CD4-positive, CD25-positive, alpha-beta regulatory T cell (primary cell): ENCODE data around the gene RRP9. TPM values are rescaled to one million over a fixed set of nuclear protein-coding genes. Genes with fewer than 3 reads are reported as not detected.
A peak's percentile ranks its signal among the peaks of the same experiment; 100 is the strongest.

ENCODE experiments used
- ATAC-seq, 2 donors: fragments of 150-1000 bp; cut with Tn5 transposase; one replicate each; pipeline ENCODE4 v1.10.0; 2021; ENCODE audit warnings: low read depth in 2 of 2, moderate number of reproducible peaks in 2 of 2, moderate library complexity in 1 of 2
- DNase-seq, 3 donors: peaks; one replicate each; pipeline versions ENCODE4 v3.0.0 to v3.0.0-alpha.2; 2012 to 2022; ENCODE audit warnings: mixed read lengths in 1 of 3
- H3K27ac ChIP-seq: one replicate; pipeline ENCODE4 v1.7.0; 2013; ENCODE audit warnings: mild to moderate bottlenecking, low read length; ENCODE audit not compliant: insufficient read depth, poor library complexity, severe bottlenecking
- H3K27me3 ChIP-seq: one replicate; pipeline ENCODE4 v1.7.0; 2013; ENCODE audit warnings: low read length; ENCODE audit not compliant: control insufficient read depth, insufficient read depth
- H3K36me3 ChIP-seq: one replicate; pipeline ENCODE4 v1.7.0; 2013; ENCODE audit warnings: mild to moderate bottlenecking, low read length, moderate library complexity; ENCODE audit not compliant: control insufficient read depth, insufficient read depth
- H3K4me1 ChIP-seq: 2 replicates; pipeline ENCODE4 v1.7.0; 2013; ENCODE audit warnings: mild to moderate bottlenecking, low read length; ENCODE audit not compliant: insufficient read depth, control insufficient read depth, poor library complexity, severe bottlenecking
- H3K4me3 ChIP-seq: one replicate; pipeline ENCODE4 v1.7.0; 2013; ENCODE audit warnings: low read depth, mild to moderate bottlenecking, low read length, moderate library complexity
- H3K9me3 ChIP-seq, 2 experiments: 1 replicate in 1 of 2; 2 replicates in 1 of 2; pipeline ENCODE4 v1.7.0; 2013; ENCODE audit warnings: low read length in 2 of 2, mild to moderate bottlenecking in 1 of 2, moderate library complexity in 1 of 2; ENCODE audit not compliant: control insufficient read depth in 2 of 2
- H3K27ac Mint-ChIP-seq, 3 donors: one replicate each; pipeline ENCODE4 v1.8.0; 2020 to 2022; ENCODE audit warnings: mild to moderate bottlenecking in 3 of 3, mixed read lengths in 3 of 3, moderate library complexity in 2 of 3
- H3K27me3 Mint-ChIP-seq: one replicate; pipeline ENCODE4 v1.8.0; 2022; ENCODE audit warnings: mild to moderate bottlenecking, mixed read lengths
- H3K36me3 Mint-ChIP-seq: one replicate; pipeline ENCODE4 v1.8.0; 2020; ENCODE audit warnings: mixed read lengths
- H3K4me1 Mint-ChIP-seq, 4 donors: one replicate each; pipeline ENCODE4 v1.8.0; 2020 to 2022; ENCODE audit warnings: mixed read lengths in 4 of 4, mild to moderate bottlenecking in 1 of 4
- H3K4me3 Mint-ChIP-seq, 4 donors: one replicate each; pipeline ENCODE4 v1.8.0; 2020 to 2022; ENCODE audit warnings: mild to moderate bottlenecking in 4 of 4, mixed read lengths in 4 of 4, moderate library complexity in 3 of 4
- H3K9me3 Mint-ChIP-seq, 7 donors: one replicate each; pipeline ENCODE4 v1.8.0; 2020 to 2022; ENCODE audit warnings: mixed read lengths in 7 of 7, mild to moderate bottlenecking in 3 of 7, moderate library complexity in 2 of 7
- polyA plus RNA-seq, 4 donors: library from polyadenylated mRNA; unstranded; fragments of 300-500 nt; fragmentation: Illumina TruSeq; gene quantifications; one replicate each; pipeline ENCODE4 v1.2.3, GENCODE V29; 2021
- total RNA-seq: library from RNA; stranded (reverse); gene quantifications from one replicate; pipeline ENCODE4 v1.2.3, GENCODE V29; 2022

The RRP9 gene
- total and polyA plus RNA-seq, 5 donors from 2014 or later, result 11.2 to 25.4 (median 22.2) TPM

GRCh38 chr3:51943451-51944391 is 2.0 kb upstream of the RRP9 start:
- Mint-ChIP-seq H3K4me1 (peaks cover 0 to 43% (median 26%) of the 10 kb centered on the region in 4 donors), H3K9me3 (no peaks in the 10 kb centered on the region), H3K27me3 (peaks cover 4% of the 10 kb centered on the region), H3K4me3 (peak overlapping the region in 2 of 4 donors; percentile 61 to 95), H3K36me3 (peaks cover 7% of the 10 kb centered on the region), H3K27ac (peak overlapping the region in 1 of 3 donors; percentile 94)
- Histone ChIP-seq H3K27ac (peak overlapping the region; percentile 74), H3K4me3 (no peak overlapping the region), H3K9me3 (no peaks in the 10 kb centered on the region), H3K27me3 (no peaks in the 10 kb centered on the region), H3K4me1 (peaks cover 30% of the 10 kb centered on the region), H3K36me3 (no peaks in the 10 kb centered on the region)
- DNase-seq (no peak), ATAC-seq (no peak)

DNA sequence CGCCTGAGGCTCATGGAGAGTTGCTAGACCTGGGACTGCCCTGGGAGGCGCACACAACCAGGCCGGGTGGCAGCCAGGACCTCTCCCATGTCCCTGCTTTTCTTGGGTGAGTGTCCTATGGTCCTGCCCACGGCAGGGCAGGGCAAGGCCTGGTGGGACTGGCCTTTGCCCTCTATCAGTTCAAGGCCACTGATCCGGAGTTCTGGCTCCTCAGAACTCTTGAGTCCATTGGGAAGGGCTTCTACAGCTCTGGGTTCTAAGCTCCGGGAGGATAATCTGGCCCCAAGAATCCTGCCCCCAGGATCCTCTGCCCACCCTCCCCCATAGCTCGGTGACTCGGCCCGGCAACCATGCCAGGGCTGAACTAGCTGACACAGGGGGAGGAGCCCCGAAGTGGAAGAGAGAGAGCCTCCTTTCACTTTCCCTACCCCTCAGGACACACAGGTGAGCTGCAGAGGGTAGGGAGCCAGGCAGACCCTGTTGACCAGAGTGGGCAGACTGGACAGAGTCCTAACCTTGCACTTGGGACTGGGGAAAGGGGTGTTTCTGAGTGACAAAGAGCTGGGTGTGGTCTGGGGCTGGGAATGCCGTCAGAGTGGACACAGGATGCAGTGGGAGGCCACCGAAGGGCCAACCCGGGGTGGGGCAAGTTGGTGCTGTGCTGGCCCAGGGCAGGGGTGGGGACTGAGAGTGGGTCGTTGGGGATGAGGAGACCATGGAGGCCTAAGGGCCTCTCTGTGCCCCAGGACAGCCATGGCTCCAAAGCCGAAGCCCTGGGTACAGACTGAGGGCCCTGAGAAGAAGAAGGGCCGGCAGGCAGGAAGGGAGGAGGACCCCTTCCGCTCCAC is 1.1 kb upstream of the RRP9 start:
- H3K27ac ChIP-seq, result peak overlapping the region; percentile 74
- Mint-ChIP-seq H3K27me3 (peaks cover 4% of the 10 kb centered on the region), H3K36me3 (peaks cover 3% of the 10 kb centered on the region), H3K27ac (peak overlapping the region; percentile 77 to 94 (median 84)), H3K9me3 (no peaks in the 10 kb centered on the region), H3K4me1 (peaks cover 0 to 44% (median 26%) of the 10 kb centered on the region in 4 donors), H3K4me3 (peak overlapping the region; percentile 90 to 96 (median 94))
- H3K27me3 ChIP-seq, result no peaks in the 10 kb centered on the region
- peaks cover 30% of the 10 kb centered on the region for H3K4me1 ChIP-seq
- H3K4me3 ChIP-seq, result peak overlapping the region; percentile 64
- peaks cover 7% of the 10 kb centered on the region for H3K36me3 ChIP-seq
- H3K9me3 ChIP-seq, result no peaks in the 10 kb centered on the region
- ATAC-seq (no peak), DNase-seq (peak; percentile 25 to 79 (median 34))

DNA sequence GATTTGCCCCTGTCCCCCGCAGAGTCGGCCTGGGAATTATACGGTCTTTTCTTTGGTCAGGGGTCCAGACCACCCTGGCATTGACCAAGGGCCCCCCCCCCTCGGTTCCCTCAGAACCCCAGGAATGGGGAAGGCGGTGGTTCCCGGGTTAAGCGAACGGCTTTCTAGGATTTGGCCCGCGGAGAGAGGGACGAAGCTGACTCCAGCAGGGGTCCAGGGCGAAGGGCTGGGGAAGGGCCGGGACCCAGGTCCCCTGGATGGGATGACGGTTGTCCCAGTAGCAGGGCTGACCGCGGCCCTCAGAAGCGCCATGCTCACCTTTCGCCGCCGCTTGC is 274 bp downstream of the RRP9 start:
- Histone ChIP-seq H3K27ac (peak overlapping the region; percentile 70), H3K36me3 (peaks cover 21% of the 10 kb centered on the region), H3K4me3 (peak overlapping the region; percentile 71), H3K27me3 (no peaks in the 10 kb centered on the region), H3K4me1 (peaks cover 30% of the 10 kb centered on the region), H3K9me3 (no peaks in the 10 kb centered on the region)
- Mint-ChIP-seq H3K27ac (peak overlapping the region; percentile 84 to 95 (median 85)), H3K36me3 (peaks cover 6% of the 10 kb centered on the region), H3K27me3 (peaks cover 4% of the 10 kb centered on the region), H3K4me1 (peaks cover 0 to 44% (median 26%) of the 10 kb centered on the region in 4 donors), H3K4me3 (peak overlapping the region; percentile 90 to 96 (median 94)), H3K9me3 (no peaks in the 10 kb centered on the region)
- DNase-seq, result no peak
- no peak for ATAC-seq

DNA sequence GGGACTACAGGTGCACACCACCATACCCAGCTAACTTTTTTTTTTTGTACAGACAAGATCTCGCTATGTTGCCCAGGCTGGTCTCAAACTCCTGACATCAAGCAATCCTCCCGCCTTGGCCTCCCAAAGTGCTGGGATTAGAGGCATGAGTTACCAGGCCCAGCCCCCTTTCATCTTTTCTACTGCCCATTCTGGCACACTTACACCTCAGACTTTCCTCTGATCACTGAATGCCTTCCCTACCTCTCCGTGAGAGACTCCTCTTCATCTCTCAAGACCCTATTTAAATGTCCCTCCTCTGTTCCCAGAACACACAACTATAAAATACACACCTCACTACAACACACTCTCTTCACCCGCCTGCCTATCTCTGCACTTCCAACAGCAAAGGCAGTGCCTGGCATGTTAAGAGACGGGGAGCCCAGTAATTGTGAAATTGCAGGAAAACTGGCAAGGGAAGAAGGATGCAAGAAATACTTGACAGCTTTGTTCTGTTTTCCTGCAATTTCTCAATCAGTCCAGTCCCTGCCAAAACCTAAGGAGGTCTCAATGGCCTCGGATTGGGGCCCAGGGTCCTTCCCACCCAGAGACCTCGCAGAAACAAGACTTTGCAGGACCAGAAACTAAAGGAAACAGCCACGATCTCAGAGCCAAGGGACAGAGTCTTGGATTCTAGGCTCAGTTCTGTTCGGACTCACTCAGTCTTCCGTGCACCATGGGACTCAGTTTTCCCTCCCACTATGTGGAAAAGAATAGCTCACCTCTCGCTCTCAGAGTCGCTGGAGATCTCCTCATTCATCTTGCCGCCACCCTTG is 849 bp downstream of the RRP9 start:
- H3K27me3 ChIP-seq, result no peaks in the 10 kb centered on the region
- no peaks in the 10 kb centered on the region for H3K27me3 Mint-ChIP-seq
- no peak for DNase-seq
- peaks cover 0 to 44% (median 24%) of the 10 kb centered on the region in 4 donors for H3K4me1 Mint-ChIP-seq
- no peaks in the 10 kb centered on the region for H3K9me3 ChIP-seq
- no peak for ATAC-seq
- H3K4me3 Mint-ChIP-seq, result peak overlapping the region; percentile 68 to 96 (median 94)
- H3K27ac Mint-ChIP-seq, result peak overlapping the region; percentile 65 to 85 (median 74)
- peaks cover 27% of the 10 kb centered on the region for H3K36me3 ChIP-seq
- no peaks in the 10 kb centered on the region for H3K9me3 Mint-ChIP-seq
- peaks cover 30% of the 10 kb centered on the region for H3K4me1 ChIP-seq
- H3K4me3 ChIP-seq, result peak overlapping the region; percentile 71
- H3K36me3 Mint-ChIP-seq, result peaks cover 9% of the 10 kb centered on the region
- peak overlapping the region; percentile 70 for H3K27ac ChIP-seq

GRCh38 chr3:51938780-51939425 is 2.8 kb downstream of the RRP9 start:
- Mint-ChIP-seq H3K9me3 (no peaks in the 10 kb centered on the region), H3K4me1 (peaks cover 0 to 44% (median 24%) of the 10 kb centered on the region in 4 donors), H3K27ac (peak overlapping the region in 1 of 3 donors; percentile 61), H3K27me3 (no peaks in the 10 kb centered on the region), H3K4me3 (peak overlapping the region in 3 of 4 donors; percentile 3 to 68 (median 8)), H3K36me3 (peaks cover 20% of the 10 kb centered on the region)
- ATAC-seq, result no peak
- no peak for DNase-seq
- peaks cover 30% of the 10 kb centered on the region for H3K4me1 ChIP-seq
- H3K27ac ChIP-seq, result no peak overlapping the region
- H3K4me3 ChIP-seq, result no peak overlapping the region
- no peaks in the 10 kb centered on the region for H3K27me3 ChIP-seq
- no peaks in the 10 kb centered on the region for H3K9me3 ChIP-seq
- H3K36me3 ChIP-seq, result peaks cover 45% of the 10 kb centered on the region

DNA sequence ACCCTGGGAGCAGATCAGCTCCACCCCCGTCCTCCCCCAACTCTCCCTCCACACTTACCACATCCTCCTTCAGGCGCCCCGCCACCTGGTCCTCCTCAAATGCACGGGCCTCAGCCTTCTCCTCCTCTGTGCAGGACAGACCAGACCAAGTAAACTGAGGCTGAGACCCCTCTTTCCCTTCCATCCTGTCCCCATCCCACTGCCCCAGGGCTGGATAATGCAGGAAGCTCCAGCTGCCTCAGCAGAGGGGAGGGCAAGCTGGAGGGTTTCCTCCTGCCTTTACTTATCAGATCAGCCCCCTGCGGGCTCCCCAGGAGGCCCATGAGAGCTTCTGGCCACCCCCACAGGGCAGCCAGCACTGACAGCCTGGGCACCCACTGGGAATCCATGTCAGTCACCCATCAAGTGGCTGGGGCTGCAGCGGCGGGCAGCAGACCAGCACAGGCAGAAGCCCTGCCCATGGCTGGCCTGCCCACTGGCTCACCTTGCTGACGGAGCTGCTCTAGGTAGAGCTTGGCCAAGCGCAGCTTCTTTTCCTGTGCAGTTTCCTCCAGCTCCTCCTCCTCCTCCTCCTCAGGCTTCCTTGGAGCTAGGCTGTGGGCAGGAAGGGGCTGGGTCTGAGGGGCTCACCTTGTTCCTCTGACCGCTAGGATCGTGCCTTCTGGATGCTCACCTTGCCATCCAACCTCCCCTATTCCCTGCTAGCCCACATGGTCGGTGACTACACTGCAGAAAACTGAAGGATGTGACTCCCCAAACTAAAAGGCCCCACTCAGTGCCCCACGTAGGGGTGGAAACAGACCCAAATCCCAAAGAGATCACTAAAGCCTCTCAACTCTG is 3.9 kb downstream of the RRP9 start:
- Mint-ChIP-seq H3K27me3 (no peaks in the 10 kb centered on the region), H3K4me3 (peak overlapping the region in 1 of 4 donors; percentile 17), H3K27ac (no peak overlapping the region), H3K36me3 (peaks cover 28% of the 10 kb centered on the region), H3K4me1 (peaks cover 0 to 39% (median 23%) of the 10 kb centered on the region in 4 donors), H3K9me3 (no peaks in the 10 kb centered on the region)
- no peak for ATAC-seq
- Histone ChIP-seq H3K4me1 (peaks cover 24% of the 10 kb centered on the region), H3K4me3 (no peak overlapping the region), H3K36me3 (peaks cover 53% of the 10 kb centered on the region), H3K9me3 (no peaks in the 10 kb centered on the region), H3K27me3 (no peaks in the 10 kb centered on the region), H3K27ac (no peak overlapping the region)
- no peak for DNase-seq
